ENCODE data around the gene KLHL22. TPM values are rescaled to one million over a fixed set of nuclear protein-coding genes. Genes with fewer than 3 reads are reported as not detected.
"Not testable (repeated sequence)": the region's sequence is repeated elsewhere in the genome, so short reads cannot be mapped to it uniquely, and the experiment has no call there.

Gene KLHL22
- 16.1 TPM for total RNA-seq
- long read RNA-seq, transcript KLHL22-201 (7 exons, 2,616 nt), result major isoform, 30 of 48 reads
- long read RNA-seq, partial matches to known transcripts, result 8 of 48 reads
- long read RNA-seq, other reads (novel, unspliced or antisense), result 10 of 48 reads

- Histone ChIP-seq H3K4me3 (peak within 1 kb of the TSS; percentile 74), H3K27ac (replicated peaks) (peak within 1 kb of the TSS; percentile 94), H3K36me3 (no peaks in the 10 kb centered on the region), H3K27me3 (ENCODE audit: low read depth) (no peaks in the 10 kb centered on the region), H3K4me1 (peaks cover 35% of the 10 kb centered on the region), H3K9me3 (replicated peaks) (no peaks in the 10 kb centered on the region)
- intact Hi-C loops (cut with micrococcal nuclease), result loop anchor here (10.0 kb wide), 1 partner anchor 60 kb away; no protein-coding TSS in a partner anchor
- TF ChIP-seq CTCF (IDR thresholded peaks at IDR 0.05; ENCODE audit: borderline replicate concordance), result no peak
- DNase-seq, result no peak
Measured at GRCh38 chr22:20494978-20495860, at the start of gene KLHL22. KLHL22 (minus strand) TSS chr22:20495795; CDS start chr22:20489211, 6,584 bp downstream.

GRCh38 chr22:20545318-20545634 is 49.7 kb upstream of the KLHL22 start:
- H3K27ac ChIP-seq (replicated peaks); H3K27me3 ChIP-seq (ENCODE audit: low read depth); H3K4me3 ChIP-seq; DNase-seq; H3K9me3 ChIP-seq (replicated peaks); intact Hi-C loops (cut with micrococcal nuclease): not testable (repeated sequence)
- peaks cover 51% of the 10 kb centered on the region for H3K4me1 ChIP-seq
- peaks cover 28% of the 10 kb centered on the region for H3K36me3 ChIP-seq

- H3K36me3 ChIP-seq, result peaks cover 45% of the 10 kb centered on the region
- no peak overlapping the region for H3K4me3 ChIP-seq
- H3K27ac ChIP-seq (replicated peaks), result no peak overlapping the region
- intact Hi-C loops (cut with micrococcal nuclease), result no loop called here
- no peak for DNase-seq
- H3K27me3 ChIP-seq (ENCODE audit: low read depth), result no peaks in the 10 kb centered on the region
- H3K4me1 ChIP-seq, result peaks cover 45% of the 10 kb centered on the region
- no peak for TF ChIP-seq CTCF (IDR thresholded peaks at IDR 0.05; ENCODE audit: borderline replicate concordance)
- H3K9me3 ChIP-seq (replicated peaks), result no peaks in the 10 kb centered on the region
Measured at GRCh38 chr22:20542736-20543135, 47.1 kb upstream of the KLHL22 start.

- no peak for DNase-seq
- Histone ChIP-seq H3K27me3 (ENCODE audit: low read depth) (no peaks in the 10 kb centered on the region), H3K4me1 (peaks cover 52% of the 10 kb centered on the region), H3K36me3 (peaks cover 52% of the 10 kb centered on the region), H3K9me3 (replicated peaks) (no peaks in the 10 kb centered on the region), H3K4me3 (no peak overlapping the region), H3K27ac (replicated peaks) (no peak overlapping the region)
- no peak for TF ChIP-seq CTCF (IDR thresholded peaks at IDR 0.05; ENCODE audit: borderline replicate concordance)
- intact Hi-C loops (cut with micrococcal nuclease), result no loop called here
Measured at GRCh38 chr22:20542055-20542454, 46.5 kb upstream of the KLHL22 start.

- intact Hi-C loops (cut with micrococcal nuclease); DNase-seq; H3K27ac ChIP-seq (replicated peaks); H3K27me3 ChIP-seq (ENCODE audit: low read depth); H3K9me3 ChIP-seq (replicated peaks); H3K4me3 ChIP-seq: not testable (repeated sequence)
- Histone ChIP-seq H3K4me1 (peaks cover 58% of the 10 kb centered on the region), H3K36me3 (peaks cover 48% of the 10 kb centered on the region)
Measured at GRCh38 chr22:20538875-20539274, 43.3 kb upstream of the KLHL22 start.

- TF ChIP-seq CTCF (IDR thresholded peaks at IDR 0.05; ENCODE audit: borderline replicate concordance), result no peak
- Histone ChIP-seq H3K36me3 (peaks cover 48% of the 10 kb centered on the region), H3K9me3 (replicated peaks) (no peaks in the 10 kb centered on the region), H3K27me3 (ENCODE audit: low read depth) (no peaks in the 10 kb centered on the region), H3K4me3 (no peak overlapping the region), H3K27ac (replicated peaks) (peak overlapping the region; percentile 77), H3K4me1 (peaks cover 67% of the 10 kb centered on the region)
- intact Hi-C loops (cut with micrococcal nuclease), result no loop called here
- no peak for DNase-seq
Measured at GRCh38 chr22:20537983-20538382, 42.4 kb upstream of the KLHL22 start.

Data from left ventricle myocardium inferior (tissue), 1 donor.